Lower leg skin (tissue), 4 donors: Measurements from ENCODE around the gene CDH23. TPM values are rescaled to one million over a fixed set of nuclear protein-coding genes. Genes with fewer than 3 reads are reported as not detected.

Source experiments
- DNase-seq, 2 donors: peaks; one replicate each; pipeline ENCODE4 v3.0.0-alpha.2; 2019; ENCODE audit warnings: low spot score in 2 of 2
- H3K4me3 ChIP-seq: fragments of 200-600 bp; sonication (generic); 2 replicates; pipeline ENCODE4 v1.5.1; 2017; ENCODE audit warnings: mild to moderate bottlenecking, low read depth; ENCODE audit not compliant: poor library complexity, severe bottlenecking
- CTCF ChIP-seq, 3 donors: fragments of 450-650 bp; IDR thresholded peaks; one replicate each; pipeline ENCODE4 v1.5.1; 2016; ENCODE audit warnings: antibody characterized with exemption in 3 of 3, mild to moderate bottlenecking in 3 of 3, moderate library complexity in 2 of 3
- POLR2A ChIP-seq, 2 donors: fragments of 450-650 bp; IDR thresholded peaks; one replicate each; pipeline ENCODE4 v1.6.1; 2016 to 2017; ENCODE audit warnings: antibody characterized with exemption in 2 of 2, mild to moderate bottlenecking in 1 of 2, moderate library complexity in 1 of 2
- WGBS, 2 donors: methylation state at CpG; one replicate each; pipeline ENCODE4 v1.1.5; 2018; 5-methylcytosine and 5-hydroxymethylcytosine counted together
- intact Hi-C: fragments of 100-400 bp; cut with DNase I; formaldehyde crosslinking; loops from one replicate; pipeline ENCODE4 v1.15.0; 2023; ENCODE audit warnings: low total_unique reads
- total RNA-seq, 4 donors: library from RNA; depleted of rRNA; stranded (reverse); fragments of >200 nt; gene quantifications; one replicate each; pipeline ENCODE4 v1.1.0, GENCODE V29; 2016

The CDH23 gene
- total RNA-seq, 4 donors from 2014 or later = 1.7 to 9.2 (median 2.6) TPM

GRCh38 chr10:71461457-71461856 lies 64.7 kb downstream of the CDH23 start:
- intact Hi-C loops = no loop called here
- TF ChIP-seq POLR2A (IDR thresholded peaks at IDR 0.05) = no peak
- no peak overlapping the region for H3K4me3 ChIP-seq
- 90 to 92% methylated on average over 13 of the region's 13 CpGs for WGBS, 2 donors
- no peak for DNase-seq

- intact Hi-C loops = no loop called here
- H3K4me3 ChIP-seq = no peak overlapping the region
- no peak for DNase-seq
- 85 to 86% methylated on average over 19 of the region's 19 CpGs for WGBS, 2 donors
- TF ChIP-seq POLR2A (IDR thresholded peaks at IDR 0.05) = no peak
- no peak for TF ChIP-seq CTCF (IDR thresholded peaks at IDR 0.05)
Observed at GRCh38 chr10:71462062-71462935, 65.6 kb downstream of the CDH23 start.

- no peak overlapping the region for H3K4me3 ChIP-seq
- WGBS, 2 donors = 91 to 95% methylated on average over 7 of the region's 7 CpGs
- intact Hi-C loops = no loop called here
- TF ChIP-seq POLR2A (IDR thresholded peaks at IDR 0.05) (no peak), CTCF (IDR thresholded peaks at IDR 0.05) (no peak)
- no peak for DNase-seq
Observed at GRCh38 chr10:71463111-71463510, 66.4 kb downstream of the CDH23 start.

GRCh38 chr10:71465551-71466252 lies 69.0 kb downstream of the CDH23 start:
- intact Hi-C loops = no loop called here
- H3K4me3 ChIP-seq = no peak overlapping the region
- no peak for TF ChIP-seq POLR2A (IDR thresholded peaks at IDR 0.05)
- no peak for TF ChIP-seq CTCF (IDR thresholded peaks at IDR 0.05)
- no peak for DNase-seq
- 81 to 83% methylated on average over 18 of the region's 18 CpGs for WGBS, 2 donors

DNA sequence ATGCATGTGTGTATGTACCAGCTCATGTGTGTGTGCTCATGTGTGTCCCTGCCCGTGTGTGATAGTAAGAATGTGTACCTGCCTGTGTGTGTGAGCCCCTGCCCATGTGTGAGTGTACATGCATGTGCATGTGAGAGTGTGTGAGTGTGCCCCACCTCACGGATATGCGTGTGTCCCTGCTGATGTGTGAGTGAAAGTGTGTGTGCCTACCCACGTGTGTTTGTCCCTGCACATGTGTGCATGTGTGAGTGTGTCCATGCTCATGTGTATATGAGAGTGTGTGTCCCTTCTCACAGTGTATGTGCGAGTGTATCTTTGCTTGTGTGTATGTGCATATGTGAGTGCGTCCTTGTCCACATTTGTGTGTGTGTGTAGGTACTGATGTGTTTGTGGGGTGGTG lies 69.6 kb downstream of the CDH23 start:
- DNase-seq = no peak
- no peak overlapping the region for H3K4me3 ChIP-seq
- TF ChIP-seq POLR2A (IDR thresholded peaks at IDR 0.05) (no peak), CTCF (IDR thresholded peaks at IDR 0.05) (no peak)
- 80 to 83% methylated on average over 6 of the region's 6 CpGs for WGBS, 2 donors
- intact Hi-C loops = no loop called here

GRCh38 chr10:71467161-71467560 lies 70.4 kb downstream of the CDH23 start:
- WGBS, 2 donors = 83 to 87% methylated on average over 7 of the region's 7 CpGs
- intact Hi-C loops = no loop called here

More at GRCh38 chr10:71467161-71467560, 70.4 kb downstream of the CDH23 start:
- TF ChIP-seq POLR2A (IDR thresholded peaks at IDR 0.05) (no peak), CTCF (IDR thresholded peaks at IDR 0.05) (no peak)
- H3K4me3 ChIP-seq = no peak overlapping the region
- DNase-seq = no peak
